GM21423 (cell line): Measurements from ENCODE around the gene EPHB1.

Experiments
- ATAC-seq: cut with Tn5 transposase; IDR thresholded peaks from one replicate; pipeline ENCODE4 v1.9.1; 2021; ENCODE audit warnings: mild to moderate bottlenecking, moderate library complexity; ENCODE audit not compliant: unreplicated experiment

The EPHB1 gene

DNA sequence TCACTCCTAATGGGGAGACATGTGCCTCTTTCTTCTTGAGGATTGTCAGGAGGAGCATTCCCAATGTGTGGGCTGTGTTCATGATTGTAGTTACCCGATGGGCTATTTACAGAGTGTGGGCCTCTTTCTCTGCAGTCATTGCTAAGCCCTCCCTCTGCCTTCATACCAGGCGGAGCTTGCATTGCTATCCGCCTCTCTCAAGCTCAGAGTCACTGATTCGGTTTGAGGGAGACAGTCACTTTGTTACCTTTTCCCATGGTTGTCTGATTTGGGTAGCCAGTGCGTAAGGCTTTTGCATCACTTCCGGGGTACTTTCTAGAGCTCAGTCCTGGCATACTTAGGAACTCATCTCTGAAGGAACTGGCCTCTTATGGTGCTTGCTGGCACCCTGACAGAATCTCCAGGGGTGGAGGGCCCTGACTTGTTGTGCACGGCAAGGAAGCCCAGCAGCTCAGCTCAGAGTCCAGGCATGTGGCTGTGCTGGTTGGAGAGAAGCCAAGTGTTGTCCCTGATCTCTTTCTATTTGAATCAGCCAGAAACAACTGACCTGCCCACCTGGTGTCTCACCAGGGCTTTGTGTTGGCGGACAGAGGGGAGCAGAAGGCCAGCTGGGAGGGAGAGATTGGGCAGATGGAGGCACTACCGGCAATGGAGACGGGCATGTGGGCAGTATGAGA, 79.8 kb downstream of the EPHB1 start:
- no peak for ATAC-seq

DNA sequence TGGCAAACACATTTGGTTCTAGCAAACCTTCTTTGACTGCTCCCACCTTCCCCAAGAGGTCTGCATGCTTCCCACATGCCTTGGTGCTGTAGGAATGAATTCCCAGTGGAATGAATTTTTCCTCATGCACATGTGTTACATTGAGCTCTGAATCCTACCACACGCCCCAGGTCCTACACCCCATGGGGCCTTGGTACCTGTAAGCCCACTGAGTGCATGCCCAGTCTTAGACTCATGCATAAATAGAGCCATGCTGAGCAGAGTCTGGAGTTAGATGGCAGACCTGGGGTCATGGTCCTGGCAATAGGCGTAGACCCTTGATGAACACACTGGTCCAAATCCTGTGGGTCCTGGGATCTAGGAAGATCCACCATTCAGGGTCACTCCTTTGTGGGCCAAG, 81.8 kb downstream of the EPHB1 start:
- no peak for ATAC-seq

DNA sequence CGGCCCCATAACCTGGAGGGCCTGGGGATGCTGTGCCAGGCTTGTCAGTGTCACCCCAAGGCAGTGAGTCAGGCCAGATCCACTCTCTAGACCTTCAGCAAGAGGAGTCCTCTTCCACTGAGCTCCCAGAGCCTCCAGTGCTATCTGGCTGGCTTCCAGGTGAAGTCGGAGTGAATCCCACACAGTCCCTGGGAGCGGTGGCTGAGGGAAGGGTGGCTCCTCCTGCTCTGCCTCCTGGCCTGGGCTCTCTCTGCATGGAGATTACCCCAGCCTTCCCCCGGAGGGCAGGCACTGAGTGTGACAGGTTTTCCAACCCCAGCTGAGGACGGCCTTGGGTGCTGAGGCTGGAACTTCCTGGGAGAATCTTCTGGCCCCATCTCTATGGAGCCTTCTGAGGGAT, 82.7 kb downstream of the EPHB1 start:
- no peak for ATAC-seq

DNA sequence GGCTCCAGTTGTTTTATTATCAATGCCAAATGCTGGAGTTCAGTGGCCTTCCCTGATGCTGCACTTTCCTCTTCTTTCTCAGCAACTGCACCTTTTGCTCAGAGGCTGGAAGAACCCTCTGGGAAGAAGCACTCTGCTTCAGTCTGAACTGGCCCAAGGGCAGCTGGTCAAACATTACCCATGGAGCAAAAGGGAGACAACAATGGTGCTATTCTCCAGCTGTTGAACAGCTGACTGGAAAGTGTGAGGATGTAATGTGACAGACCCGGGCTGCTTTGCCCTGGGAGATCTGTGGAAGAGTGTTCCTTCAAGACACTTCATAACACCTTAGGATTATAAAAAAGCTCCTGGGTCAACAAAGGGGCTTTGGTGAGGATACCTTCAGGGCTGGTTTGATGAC, 84.9 kb downstream of the EPHB1 start:
- ATAC-seq, result no peak

DNA sequence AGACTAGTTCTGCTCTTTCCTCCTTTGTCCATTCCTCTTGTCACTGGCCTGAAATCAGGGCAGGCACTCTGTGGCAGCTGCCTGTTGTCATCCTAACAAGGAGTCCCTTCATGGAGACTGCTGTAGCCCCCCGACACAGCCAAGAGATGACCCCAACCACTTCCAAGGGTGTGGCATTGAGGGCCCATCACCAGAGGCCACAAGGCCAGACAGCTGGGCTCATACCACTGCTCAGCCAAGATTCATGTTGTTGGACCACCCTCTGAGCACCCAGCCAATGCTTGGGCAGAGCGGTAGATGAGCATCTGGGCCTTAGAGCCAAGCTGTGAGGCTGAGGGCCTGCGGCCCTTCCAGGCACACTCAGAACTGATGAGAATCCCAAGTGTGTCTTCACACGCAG, 85.4 kb downstream of the EPHB1 start:
- no peak for ATAC-seq

DNA sequence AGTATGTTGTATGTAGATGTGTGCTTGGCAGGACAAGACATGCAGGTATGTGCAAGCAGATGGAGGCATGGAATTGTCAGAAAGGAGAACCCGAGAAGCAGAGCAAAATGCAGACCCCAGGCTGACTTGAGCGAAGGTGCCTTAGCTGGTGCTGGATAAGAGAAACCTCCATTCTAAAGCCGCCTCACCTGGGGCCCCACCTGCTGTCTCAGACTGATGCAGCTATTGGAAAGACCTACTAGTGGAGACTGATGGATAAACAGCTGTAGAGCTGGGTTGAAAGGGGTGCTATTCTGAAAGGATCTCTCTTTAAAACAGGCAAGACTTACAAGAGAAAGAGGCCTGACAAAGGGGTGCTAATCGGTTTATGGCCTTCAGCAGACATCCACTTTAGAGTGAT, 86.2 kb downstream of the EPHB1 start:
- ATAC-seq, result no peak

DNA sequence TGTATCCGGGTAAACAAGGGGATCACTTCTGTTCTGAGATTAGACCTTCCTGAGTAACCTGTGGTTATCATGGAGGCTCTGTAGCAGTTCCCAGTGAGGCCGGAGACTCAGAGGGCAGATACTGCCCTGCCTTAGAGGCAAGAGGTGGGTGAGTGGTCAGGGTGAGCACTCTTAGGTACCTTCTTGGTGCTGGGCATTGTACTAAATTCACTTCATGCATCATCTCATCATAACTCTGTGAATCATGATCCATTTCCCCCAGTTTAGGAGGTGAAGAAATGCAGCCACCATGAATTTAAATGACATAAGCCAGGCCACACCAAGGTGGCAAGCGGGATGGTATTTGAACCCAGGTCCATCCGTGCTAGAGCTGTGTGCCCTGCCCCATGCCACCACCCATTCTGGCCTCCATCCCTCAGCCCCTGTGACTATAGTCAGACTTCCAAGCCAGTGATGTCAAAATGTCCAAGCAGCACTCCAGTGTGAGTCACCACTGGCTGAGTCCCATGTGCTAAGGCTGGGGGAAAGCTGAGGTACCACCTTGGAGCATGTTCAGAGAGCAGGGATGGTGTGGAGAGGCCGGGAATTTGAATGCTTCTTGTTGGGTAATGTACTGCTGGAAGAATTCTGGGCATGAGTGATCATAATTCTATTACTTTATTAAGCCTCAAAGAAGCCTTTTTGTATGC, 88.8 kb downstream of the EPHB1 start:
- ATAC-seq, result no peak

DNA sequence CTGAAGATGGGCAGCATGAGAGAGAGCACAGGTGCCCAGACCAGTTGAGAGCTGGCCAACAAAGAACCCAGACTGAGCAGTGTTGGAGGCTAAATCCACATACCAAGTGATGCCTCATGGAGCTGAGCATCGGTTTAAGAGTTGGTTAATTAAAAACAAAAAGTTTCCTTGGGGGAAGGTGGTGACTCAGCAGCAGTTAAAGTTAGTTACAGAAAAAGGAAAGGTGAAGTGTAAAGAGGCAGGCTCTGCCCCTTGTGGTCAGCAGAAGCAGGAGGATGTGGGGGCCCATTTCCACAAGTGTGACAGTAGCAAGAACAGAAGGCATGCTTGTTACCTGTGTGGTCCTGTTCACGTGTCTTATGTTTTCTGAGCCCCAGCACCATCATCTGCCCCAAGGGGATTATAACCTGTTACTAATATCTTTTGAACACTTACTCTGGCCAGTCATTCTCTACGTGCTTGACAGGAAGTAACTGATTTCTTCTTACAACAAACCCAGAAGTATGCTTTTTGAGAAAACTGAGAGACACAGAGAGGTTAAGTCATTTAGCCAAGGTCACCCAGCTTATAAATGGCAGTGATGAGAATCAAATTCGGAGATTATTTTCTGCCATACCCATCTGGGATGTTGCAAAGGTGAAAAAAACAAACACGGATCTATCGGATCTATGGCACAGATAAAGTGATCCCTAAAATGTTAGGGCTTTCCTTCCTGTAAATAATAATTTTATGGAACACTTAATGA, 91.0 kb downstream of the EPHB1 start:
- ATAC-seq, result peak; percentile 94

DNA sequence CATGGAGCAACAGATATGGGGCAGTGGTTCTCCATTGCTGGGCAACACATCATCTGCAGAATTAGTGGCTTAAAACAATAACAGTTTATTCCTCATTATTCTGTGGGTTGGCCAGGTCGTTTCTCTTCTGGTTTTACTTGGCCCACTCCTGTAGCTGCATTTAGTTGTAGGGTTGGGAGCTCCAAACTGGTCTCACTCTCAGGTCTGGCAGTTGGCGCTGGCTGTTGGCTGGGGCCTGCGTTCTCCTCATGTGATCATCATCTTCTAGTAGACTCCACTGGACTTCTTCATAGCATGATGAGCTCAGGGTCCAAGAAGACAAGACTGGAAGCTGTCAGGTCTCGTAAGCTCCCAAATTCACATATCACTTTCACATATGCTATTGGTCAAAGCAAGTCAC, 91.9 kb downstream of the EPHB1 start:
- no peak for ATAC-seq

DNA sequence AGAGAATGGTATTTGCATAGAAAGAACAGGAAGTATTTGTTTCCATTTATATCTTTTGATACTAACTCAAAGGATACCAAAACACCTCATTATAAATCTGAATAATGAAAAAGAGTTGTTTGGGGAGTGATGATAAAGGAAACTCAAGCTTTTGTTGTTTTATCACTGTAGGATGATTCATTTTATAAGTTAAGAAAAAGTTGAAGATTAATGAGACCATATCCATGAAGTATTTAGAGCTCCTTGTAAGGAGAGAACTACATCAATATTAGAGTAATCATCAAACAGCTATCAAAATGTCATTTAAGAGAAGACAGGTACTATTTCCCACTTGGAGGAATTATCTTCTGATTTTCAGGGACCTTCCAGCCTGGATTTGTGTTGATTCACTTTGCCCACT, 92.5 kb downstream of the EPHB1 start:
- no peak for ATAC-seq

DNA sequence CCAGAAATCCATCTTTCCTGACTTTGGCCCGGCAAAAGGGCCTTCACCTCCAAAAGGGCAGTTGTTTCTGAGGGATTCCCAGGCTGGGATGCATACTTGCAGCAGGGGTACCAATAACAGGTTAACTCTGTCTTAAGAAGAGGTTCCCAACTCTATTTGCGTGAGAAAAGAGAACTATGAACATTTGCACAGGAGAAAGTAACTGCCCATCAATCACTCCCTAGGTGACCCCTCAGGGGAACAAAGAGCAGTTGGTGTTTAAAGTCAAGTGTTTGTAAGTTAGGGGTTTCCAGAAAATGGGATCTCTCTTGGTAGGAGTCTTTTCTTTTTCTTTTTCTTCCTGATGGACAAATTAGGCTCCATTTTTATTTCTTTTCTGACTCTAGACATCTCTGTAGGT, 97.3 kb downstream of the EPHB1 start:
- no peak for ATAC-seq

DNA sequence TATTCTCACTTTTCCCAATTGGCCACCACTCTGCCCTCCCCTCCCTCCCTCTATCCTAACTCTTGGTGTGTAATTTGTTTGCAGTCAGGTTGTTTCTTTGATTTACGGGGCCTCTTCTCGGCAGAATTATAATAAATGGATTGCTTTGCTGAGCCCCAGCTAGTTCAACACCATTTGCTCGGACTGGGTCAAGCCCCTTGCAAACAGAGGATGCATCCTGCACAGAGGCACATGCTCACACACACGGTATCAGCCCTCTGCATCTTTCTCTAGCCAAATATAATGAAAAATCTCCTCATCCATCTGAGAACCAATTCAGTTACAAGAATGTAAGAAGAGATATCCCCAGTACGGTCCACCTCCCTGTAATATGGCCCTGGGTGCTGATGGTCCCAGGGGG, 97.7 kb downstream of the EPHB1 start:
- no peak for ATAC-seq

DNA sequence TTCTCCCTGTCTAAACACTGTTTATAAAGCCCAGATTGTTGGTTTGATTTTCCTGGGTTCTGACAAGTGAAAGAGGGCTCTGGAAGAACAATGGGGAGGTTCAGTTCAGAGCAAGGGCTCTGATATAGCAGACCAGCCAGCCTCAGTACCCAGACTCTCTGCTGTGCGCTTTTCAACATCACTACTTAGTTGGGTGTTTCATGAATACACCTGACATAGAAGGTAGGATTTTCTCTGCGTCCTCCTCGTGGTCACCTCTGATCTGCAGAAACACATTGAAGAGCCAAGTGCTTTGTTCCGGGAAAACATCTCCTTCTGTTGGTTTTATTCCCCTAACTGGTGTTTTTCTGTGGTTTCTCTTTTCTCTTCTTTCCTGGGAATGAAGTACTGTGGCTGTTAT, 99.5 kb downstream of the EPHB1 start:
- no peak for ATAC-seq

DNA sequence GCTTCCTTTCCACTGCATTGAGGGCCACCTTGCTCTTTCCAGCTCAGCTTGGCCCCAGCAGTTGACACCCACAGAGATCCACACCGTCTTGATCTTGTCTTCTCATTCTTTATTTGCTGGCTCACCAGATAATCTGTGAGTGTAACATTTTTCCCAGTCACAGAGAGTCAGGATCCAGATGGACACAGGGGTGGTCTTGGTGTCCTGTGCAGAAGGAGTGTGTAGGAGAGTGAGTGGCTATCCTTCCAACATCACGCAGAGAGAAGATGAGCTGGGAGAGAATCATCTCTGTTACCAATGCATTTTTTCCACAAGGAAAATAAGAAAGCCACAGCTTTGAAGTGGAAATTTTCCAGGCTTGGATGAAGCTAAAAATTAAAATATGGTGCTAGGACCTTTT, 100.1 kb downstream of the EPHB1 start:
- no peak for ATAC-seq

DNA sequence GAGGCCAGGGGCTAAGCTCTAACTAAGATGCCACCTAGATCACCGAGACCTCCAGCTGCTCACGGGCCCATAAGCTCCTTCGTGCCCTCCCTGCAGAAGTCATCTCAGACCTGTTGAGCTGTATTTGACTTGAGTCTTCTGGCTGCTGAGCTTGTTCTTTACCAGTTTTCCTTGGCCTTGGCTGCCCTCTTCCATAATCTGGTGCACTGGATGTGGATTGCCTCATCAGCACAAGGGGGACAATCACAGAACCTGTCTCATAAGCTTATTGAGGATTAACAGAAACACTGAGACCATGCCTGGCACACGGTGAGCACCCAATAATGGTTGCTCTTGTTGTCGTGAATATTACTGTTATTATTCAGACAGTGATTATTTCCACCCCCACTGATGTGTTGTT, 101.1 kb downstream of the EPHB1 start:
- no peak for ATAC-seq

DNA sequence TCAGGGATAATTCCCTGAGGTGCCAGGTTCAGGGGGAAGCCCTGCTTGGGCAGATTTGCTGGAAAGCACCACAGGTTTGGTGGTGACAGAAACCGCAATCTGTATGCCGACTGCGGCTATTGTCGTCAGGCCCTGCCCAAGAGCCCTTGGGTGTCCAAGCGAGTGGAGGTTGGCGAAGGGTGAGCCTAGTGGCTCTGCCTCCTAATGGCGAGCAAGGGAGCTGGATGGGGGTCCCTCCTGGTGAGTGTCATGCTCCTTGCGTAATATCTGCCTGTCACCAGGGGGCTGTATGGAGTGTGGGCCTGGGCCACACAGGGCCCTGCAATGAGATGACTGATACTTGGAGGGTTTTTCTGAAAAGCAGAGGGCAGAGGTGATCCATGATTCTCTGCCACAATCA, 101.6 kb downstream of the EPHB1 start:
- ATAC-seq, result no peak

DNA sequence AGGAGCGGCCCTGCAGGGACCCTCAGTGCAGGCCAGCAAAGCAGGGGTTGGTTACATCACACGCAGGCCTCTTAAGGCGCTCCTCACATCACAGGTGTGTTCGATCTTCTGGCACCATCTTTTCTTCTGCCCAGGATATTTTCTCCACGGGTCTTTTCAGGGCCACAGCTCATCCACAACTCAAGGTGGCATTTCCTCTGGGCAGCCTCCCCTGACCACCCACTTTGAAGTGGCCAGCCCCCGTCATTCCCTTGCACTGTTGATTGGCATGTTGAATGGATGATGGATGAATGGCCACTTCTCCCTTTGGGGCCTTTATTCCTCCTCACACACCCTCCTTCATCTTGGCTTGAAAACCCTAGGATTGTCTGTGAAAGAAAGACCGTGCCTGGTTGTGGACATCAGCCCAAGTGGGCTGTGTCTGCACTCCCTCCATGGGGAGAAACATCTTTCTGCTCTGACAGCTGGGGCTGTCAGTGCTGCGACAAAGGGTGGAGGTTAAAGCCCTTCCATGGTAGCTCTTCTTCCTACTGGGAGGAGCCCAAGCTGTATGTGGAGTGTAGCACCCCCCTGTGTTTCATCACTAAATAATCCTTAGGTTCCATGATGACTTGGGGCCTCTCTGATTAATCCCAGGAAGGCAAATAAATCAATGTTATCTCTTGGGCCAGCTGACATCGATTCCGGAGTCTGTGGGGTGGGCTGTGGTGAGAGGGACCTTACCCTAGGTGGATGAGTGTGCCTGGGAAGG, 102.5 kb downstream of the EPHB1 start:
- ATAC-seq, result no peak

DNA sequence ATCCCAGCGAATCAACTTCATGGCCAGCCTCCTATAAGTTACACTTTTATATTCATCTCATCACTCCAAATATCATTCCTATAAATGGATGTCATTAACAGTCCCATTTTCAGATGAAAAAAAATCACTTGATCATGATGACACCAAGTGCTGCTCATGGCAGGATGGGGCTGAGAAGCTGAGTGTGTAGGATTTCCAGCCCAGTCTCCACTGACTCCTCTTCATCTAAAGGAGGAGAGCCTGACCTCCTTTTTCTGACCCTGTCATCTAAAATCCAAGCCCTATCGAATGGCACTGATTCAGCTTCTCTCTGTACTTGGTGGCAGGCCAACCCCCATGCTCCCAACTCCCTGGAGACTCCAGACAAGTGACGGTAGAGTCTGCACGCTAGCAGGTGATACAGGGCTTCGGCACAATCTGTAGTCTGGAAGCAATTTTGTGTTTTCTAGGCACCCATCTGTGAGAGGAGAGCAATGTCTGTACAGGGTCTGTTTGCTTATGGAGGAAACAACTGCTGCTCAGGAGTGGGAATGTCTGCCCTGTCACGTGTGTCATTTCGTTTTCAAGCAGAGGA, 103.2 kb downstream of the EPHB1 start:
- no peak for ATAC-seq

DNA sequence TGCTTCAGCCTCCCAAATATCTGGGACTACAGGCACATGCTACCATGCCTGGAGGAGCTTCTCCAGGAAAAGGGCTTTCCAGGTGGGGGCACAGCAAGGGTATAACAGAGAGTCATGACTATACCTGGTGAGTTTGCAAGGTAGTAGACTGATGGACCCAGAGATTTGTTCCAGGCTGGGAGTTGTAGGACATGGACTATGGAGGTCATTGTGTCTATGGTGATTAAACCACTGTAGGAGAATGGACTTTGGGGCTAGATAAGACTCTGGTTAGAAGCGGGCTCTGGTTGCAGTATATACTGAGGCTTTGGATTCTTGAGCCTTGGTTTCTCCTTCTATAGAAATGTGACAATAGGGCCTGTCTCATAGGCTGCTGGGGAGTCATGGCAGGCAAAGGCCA, 104.7 kb downstream of the EPHB1 start:
- ATAC-seq, result no peak

DNA sequence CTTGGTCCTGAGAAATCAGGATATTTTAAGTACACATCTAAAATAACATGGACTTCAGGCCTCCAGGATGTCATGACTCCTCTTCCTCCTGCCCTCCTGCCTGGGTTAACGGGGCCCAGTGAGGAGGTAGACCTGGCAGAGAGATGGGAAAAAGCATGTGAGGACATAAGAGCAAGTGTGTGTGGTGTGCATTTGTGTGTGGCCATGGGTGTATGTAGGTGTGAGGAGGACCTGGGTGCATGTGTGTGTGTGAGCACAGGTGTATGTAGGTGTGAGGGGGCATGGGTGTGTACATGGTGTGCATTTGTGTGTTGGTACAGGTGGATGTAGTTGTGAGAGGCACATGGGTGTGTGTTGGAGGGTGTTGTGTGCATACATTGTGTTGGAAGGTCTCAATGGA, 105.4 kb downstream of the EPHB1 start:
- no peak for ATAC-seq

DNA sequence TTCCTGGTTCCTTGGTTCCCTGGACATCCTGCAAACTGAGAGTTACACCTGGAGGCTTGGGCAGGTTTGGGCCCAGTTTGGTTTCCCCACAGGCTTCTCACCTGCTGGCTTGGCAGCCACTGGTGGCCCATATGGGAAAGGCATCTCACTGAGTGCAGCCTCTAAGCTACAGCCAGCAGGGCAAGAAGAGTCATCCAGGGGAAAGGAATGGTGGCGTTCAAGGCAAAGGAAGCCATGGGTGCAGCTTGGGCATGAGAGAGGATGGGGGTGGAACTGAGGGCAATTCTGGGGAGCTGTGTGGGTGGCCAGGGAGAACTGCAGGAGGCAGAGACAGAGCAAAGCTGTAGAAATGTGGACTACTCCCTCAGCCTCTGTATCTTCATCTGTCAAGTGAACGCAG, 106.4 kb downstream of the EPHB1 start:
- no peak for ATAC-seq
